GM21360 (cell line): ENCODE data around the gene FLYWCH2.
"Not testable (repeated sequence)": the region's sequence is repeated elsewhere in the genome, so short reads cannot be mapped to it uniquely, and the experiment has no call there.

Experiments
- ATAC-seq: cut with Tn5 transposase; IDR thresholded peaks from one replicate; pipeline ENCODE4 v1.9.1; 2021; ENCODE audit warnings: mild to moderate bottlenecking, moderate library complexity; ENCODE audit not compliant: unreplicated experiment

Gene FLYWCH2

DNA sequence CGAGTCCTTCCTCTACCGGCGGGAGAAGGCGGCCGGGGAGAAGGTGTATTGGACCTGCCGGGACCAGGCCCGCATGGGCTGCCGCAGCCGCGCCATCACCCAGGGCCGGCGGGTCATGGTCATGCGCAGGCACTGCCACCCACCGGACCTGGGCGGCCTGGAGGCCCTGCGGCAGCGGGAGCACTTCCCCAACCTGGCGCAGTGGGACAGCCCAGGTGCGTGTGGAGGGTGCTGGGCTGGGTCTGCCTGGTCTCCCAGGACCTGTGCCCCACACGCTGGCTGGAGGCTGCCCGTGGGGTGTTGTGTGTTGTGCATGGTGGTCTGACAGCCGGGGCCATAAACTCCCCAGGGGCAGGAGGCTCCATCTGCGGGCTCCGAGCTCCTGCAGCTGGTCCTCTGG is 54.2 kb downstream of the FLYWCH2 start:
- no peak for ATAC-seq

DNA sequence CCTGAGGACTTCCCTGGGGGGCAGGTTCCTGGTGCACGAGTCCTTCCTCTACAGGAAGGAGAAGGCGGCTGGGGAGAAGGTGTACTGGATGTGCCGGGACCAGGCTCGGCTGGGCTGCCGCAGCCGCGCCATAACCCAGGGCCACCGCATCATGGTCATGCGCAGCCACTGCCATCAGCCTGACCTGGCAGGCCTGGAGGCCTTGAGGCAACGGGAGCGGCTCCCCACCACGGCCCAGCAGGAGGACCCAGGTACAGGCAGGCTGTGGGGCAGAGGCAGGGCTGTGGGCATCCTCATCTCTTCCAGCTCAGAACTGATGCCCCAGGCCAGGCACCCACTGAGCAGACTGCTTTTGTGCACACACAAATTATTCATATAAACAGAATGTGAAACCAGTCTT is 55.2 kb downstream of the FLYWCH2 start:
- no peak for ATAC-seq

DNA sequence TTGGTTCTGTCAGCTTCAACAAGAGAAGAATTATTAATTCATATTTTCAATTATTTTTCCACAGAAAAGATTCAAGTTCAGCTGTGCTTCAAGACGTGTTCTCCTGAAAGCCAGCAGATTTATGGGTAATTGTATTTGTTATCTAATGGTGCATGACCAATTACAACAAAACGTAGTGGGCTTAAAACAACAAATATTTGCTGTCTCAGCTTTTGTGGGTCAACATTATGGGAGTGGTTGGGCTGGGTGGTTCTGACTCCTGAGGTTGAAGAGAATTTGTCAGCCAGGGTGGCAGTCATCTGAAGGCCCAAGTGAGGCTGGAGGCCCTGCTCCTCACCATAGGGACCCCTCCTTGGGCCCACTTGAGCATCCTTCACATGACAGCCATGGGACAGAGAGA is 57.0 kb downstream of the FLYWCH2 start:
- no peak for ATAC-seq

DNA sequence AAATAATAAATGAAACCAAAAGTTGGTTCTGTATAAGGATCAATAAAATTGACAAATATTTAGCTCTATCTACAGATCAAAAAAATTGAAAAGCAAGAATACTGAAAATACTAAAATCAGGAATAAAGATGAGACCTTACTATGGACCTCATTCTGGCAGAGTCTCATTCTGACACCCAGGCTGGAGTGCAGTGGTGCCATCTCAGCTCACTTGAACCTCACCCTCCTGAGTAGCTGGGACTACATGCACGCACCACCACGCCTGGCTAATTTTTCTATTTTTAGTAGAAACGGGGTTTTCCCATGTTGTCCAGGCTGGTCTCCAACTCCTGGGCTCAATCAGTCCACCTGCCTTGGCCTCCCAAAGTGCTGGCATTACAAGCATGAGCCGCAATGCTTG is 59.0 kb downstream of the FLYWCH2 start:
- ATAC-seq: no peak

DNA sequence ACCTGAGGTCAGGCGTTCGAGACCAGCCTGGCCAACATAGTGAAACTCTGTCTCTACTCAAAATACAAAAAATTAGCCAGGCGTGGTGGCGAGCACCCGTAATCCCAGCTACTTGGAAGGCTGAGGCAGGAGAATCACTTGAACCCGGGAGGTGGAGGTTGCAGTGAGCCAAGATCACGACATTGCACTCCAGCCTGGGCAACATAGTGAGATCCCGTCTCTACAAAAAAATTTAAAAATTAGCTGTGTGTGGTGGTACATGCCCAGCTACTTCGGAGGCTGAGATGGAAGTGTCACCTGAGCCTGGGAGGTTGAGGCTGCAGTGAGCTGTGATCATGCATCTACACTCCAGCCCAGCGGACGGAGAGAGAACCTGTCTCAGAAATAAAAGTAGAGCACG is 60.7 kb downstream of the FLYWCH2 start:
- not testable (repeated sequence) for ATAC-seq

DNA sequence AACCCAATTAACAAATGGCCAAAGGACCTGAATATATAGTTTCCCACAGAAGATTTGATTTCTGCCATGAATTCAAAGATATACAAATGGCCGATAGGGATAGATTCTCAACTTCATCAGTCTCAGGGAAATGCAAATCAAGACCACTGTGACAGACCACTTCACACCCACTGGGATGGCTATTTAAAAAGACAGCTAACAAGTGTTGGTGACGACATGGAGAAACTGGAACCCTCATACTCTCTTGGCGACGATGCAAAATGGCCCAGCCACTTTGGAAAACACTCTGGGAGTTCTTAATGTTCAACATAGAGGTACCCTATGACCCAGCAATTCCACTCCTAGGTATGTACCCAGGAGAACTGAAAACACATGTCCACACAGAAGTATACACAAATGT is 63.6 kb downstream of the FLYWCH2 start:
- ATAC-seq: no peak
